ENCODE data around the gene AFAP1.

The AFAP1 gene

DNA sequence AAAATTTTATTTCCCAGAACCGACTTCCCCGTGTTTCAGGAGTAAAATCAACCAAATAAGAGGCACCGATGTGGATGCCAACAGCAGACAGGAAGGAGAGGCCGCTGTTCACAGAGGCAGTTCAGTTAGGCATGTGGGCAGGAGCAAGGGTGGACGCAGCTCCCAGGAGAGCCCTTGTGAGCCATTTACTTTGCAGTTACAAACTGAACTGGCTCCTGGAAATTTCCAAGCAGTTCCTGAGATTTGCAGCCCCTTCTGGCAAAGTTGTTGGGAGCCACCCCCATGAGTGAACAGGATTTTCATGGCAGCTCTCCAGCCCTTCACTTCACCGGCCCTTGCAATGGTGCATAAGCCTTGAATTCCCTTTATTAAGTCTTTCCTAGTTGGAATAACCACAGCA lies 189.1 kb downstream of the AFAP1 start:
- FAIRE-seq, result no peak

DNA sequence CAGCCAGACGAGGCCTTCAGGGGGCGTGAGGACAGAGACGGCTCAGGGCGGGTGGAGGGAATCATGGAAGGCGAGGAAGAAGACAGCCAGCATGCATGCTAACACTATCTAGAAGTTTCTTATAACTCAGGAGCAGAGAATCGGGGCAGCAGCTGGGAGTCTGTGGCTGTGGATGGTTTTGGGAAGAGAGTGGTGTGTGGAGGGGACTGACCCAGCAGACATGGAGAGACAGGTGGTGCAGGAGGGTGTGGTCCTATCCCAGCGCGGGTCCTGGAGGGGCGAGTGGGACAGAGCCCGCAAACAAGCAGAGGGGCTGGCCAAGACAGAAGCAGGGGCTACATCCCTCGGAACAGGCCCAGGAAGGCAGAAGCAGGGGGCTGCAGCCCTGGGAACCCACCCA lies 192.1 kb downstream of the AFAP1 start:
- FAIRE-seq, result no peak

- no peak for FAIRE-seq
Measured at GRCh38 chr4:7747062-7747385, 192.6 kb downstream of the AFAP1 start.

- no peak for FAIRE-seq
Measured at GRCh38 chr4:7746351-7747061, 193.2 kb downstream of the AFAP1 start.

DNA sequence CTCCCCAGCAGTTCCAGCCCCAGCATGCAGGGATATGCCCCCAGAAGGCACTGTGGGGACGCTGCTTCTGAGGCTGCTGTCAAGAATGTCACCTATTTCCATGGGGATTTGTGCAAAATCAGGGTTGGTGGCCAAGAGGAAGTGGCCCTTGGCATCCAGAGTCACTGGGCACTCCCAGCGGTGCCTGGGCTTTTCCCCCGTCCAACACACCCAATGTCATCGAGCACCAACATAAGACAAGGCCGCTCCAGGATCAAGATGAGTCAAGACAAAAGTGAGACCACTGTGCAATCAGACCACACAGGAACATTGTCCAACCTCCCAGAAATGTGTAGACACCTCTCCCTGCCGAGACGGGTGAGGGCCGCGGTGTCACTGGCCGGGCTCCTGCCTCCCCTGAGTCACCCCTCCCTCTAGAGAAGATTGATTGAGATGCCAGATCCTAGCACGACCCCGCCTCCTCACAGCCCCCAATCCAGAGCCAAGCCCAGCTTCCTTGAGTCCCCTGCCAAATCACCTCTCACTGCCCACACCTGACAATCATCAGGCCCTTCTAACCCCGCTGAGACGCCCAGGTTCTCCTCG lies 194.3 kb downstream of the AFAP1 start:
- FAIRE-seq, result no peak

DNA sequence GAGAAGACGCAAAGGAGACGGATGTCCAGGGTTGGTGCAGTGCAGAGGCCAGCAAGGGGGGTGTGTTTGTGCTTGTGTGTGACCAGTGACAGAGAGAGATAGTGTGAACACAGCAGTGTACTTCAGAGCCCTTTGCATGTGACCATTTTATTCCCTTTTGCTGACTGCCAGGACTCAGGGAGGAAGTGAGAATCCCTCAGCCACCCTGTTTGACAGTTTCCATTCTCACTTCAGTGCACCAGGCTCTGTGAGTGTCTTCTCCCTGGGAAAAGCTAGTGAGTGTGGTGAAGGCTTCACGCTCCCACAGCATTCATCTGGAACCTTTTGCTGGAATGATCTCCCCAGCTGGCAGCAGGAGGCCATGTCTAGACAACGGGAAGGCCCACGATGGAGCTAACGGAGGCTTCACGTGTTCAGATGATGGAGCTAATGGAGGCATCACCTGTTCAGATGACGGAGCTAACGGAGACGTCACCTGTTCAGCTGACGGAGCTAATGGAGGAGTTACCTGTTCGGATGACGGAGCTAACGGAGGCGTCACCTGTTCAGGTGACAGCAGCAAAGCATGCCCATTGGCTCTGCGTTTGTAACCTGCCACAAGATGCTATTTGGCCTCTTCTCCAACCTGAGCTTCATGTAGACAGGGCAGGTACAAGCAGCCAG lies 195.4 kb downstream of the AFAP1 start:
- no peak for FAIRE-seq

GRCh38 chr4:7742807-7743280 lies 196.8 kb downstream of the AFAP1 start:
- FAIRE-seq, result no peak

- FAIRE-seq, result no peak
Measured at GRCh38 chr4:7741946-7742806, 197.5 kb downstream of the AFAP1 start.

DNA sequence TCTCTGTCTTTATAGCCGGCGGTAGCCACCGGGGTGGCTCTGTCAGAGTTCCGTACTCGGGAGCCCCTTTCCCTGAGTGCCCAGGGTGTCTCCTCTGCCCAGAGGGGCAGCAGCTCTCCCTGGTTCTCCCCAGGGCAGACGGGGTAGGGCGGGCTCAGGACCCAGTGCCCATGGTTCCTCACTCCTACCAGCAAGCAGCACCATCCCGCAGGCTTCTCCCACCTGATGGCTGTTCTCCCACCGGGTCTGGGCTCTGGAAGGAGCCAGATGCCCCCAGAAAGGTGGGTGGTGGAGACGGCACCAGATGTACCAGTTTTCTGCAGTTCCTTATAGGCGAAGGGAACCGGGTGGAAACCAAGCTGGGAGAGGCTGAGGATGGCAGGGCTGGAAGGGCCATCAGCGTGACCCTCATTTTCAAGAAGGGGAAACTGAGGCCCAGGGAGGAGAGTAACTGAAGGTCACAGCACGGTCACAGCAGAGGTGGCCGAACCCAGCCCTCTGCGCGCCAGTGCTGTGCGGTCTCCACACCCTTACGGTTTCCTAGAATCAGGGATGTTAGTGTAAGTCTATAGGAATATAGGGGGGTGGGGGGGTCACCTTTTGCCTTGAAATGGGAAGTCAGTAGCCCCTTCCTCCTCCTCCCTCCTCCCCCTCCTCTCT lies 198.7 kb downstream of the AFAP1 start:
- no peak for FAIRE-seq

DNA sequence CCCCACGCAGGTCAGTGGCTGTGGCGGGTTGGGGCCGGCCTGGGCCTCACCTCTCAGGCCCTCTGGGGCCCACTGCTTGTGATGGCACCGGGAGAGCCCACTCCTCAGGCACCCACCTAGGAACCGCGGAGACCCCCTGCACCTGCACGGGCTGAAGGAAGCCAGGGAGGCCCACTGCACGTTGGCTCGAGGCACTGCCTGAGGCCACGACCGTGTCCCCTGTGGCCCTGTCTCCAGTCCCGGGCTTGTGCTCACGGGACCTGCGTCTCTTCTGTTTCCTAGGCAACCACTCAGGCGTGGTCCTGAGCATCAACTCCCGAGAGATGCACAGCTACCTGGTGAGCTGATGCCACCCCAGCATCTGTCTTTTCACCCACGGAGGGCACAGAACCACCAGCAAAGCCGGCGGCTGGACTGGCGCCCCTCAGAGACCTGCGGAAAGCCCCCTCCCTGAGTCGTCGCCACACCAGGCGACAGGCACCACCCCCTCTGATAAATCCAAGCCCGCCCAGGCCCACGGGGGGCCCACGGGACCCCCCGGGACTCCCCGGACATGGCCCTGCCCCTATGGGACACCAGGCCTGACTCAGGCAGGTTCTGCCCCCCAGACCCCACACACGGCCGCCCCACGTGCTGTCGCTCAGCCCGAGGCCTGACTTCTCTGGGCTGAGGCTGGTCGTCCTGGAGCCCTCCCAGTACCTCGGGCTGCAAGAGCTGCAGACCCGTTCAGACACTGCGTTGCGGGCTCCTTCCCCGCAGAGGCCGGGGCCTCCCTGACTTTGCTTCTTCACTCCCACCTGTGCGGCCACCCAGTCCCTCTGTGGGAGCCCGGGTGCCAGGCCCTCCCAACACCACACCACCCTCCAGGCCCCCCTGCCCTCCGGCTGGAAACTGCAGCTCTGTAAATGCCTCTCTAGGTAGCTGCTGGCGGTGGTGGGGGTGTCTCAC lies 199.5 kb downstream of the AFAP1 start:
- no peak for FAIRE-seq

DNA sequence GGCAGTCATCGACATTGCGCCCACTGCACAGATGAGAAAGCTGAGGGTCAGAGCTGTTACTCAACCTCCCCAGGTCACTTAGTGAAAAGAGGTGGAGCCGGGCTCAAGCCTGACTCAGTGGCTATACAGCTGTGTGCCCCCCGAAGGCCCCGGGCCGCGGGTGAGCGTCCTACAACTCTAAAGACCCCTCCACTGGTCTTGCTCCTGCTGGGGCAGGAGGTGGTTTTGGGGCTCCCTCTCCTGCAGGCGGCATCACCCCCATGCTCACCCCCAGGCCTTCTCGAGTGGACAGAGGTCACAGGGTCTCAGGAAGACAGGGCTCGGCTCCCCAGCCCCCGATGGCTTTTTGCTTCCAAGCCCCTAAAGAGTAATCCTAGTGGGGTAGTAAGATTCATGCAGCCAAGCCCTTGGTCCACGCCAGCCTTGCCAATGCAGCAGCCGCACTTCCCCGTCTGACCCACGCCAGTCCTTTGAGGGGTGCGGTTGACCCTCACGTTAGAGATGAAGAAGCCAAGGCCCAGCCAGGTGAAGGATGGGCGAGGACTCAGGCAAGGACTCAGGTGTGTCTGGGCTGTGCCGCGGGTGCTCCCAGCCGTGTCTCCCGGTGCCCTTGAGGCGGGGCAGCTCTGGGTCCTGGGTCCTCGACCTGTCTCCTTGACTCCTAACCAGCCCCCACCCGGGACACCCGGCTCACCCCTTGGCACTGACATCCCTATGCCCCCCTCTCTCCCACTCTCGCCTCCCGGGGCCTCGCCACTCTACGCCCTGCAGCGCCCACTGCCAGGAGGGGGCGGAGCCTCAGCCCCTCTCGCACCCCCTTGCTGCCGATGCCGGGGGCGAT lies 200.4 kb downstream of the AFAP1 start:
- no peak for FAIRE-seq

DNA sequence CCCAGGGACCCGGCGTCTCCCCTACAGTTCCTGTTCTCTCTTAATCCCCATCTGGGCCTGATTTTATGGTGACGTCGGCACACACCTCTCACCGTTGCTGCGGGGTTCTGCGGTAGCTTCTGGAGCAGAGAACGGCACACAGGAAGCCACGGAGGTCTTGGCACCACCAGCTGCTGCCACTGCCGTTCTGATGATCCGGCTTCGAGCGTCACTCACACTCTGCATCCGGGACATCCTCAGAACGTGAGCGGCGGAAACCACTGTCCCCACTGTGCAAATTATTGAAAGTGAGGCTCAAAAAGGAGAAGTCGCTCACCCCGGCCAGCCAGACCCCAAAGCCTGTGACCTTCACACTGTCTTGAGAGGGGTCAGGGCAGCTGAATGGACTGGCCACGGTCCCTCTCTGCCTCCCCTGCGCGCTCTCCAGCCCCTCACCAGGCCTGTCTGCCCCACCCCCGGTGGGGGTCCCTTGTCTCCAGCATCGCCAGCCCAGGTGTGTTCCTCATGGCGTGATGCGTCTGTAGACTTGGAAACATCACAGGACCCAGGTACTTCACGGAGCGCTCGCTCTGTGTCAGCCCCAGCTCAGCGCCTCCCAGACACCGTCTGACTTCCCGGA lies 201.1 kb downstream of the AFAP1 start:
- no peak for FAIRE-seq

- FAIRE-seq, result no peak
Measured at GRCh38 chr4:7737752-7738457, 201.8 kb downstream of the AFAP1 start.

GRCh38 chr4:7737268-7737645 lies 202.4 kb downstream of the AFAP1 start:
- FAIRE-seq, result no peak

- no peak for FAIRE-seq
Measured at GRCh38 chr4:7736436-7737267, 203.0 kb downstream of the AFAP1 start.

- FAIRE-seq, result no peak
Measured at GRCh38 chr4:7735961-7736360, 203.7 kb downstream of the AFAP1 start.

GRCh38 chr4:7735395-7735794 lies 204.3 kb downstream of the AFAP1 start:
- FAIRE-seq, result no peak

GRCh38 chr4:7734651-7735260 lies 204.9 kb downstream of the AFAP1 start:
- FAIRE-seq, result no peak

All from endometrium (tissue), 2 donors.